B cell (primary cell): ENCODE measurements around the gene RPS14.

ENCODE experiments used
- CTCF ChIP-seq: fragments of 200-600 bp; IDR thresholded peaks from one replicate; pipeline ENCODE4 v1.8.0; 2022; ENCODE audit warnings: antibody characterized with exemption, mild to moderate bottlenecking
- EZH2 ChIP-seq: IDR thresholded peaks from 2 replicates; pipeline ENCODE4 v1.6.1; 2012; ENCODE audit warnings: borderline replicate concordance, low read depth, mild to moderate bottlenecking, moderate library complexity, low read length; ENCODE audit not compliant: insufficient read depth, poor library complexity, severe bottlenecking

DNA sequence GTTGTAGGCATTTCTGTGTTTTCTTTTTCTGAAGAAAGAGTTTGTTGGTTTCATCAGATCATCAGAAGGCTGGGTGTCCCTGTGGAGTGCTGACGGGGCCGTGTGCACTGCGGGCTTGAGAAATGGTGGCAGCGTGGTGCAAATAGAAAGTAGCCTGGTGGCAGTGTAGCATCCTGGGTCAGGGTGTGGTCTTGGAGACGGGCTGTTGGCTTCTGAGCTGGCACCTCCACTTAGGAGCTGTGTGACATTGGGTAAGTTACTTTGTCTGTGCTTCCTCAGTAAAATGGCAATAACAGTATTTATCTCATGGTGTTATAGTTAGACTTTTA, 48.4 kb upstream of the RPS14 start:
- TF ChIP-seq CTCF (no peak), EZH2 (no peak)
